Adrenal gland (tissue), 5 donors: ENCODE results near the gene TMEM89.

Experiments
- POLR2A ChIP-seq, 2 donors: fragments of 450-650 bp; IDR thresholded peaks; one replicate each; pipeline ENCODE4 v1.6.1; 2017; ENCODE audit warnings: antibody characterized with exemption in 2 of 2, mild to moderate bottlenecking in 2 of 2, moderate library complexity in 1 of 2
- TF ChIP-seq, protein P1 (sequence below), 6 experiments: fragments of 450-650 bp in 4 of 6; fragments of 200-600 bp in 2 of 6; sonication (generic) in 1 of 6; IDR thresholded peaks; 1 replicate in 5 of 6; 2 replicates in 1 of 6; pipeline versions ENCODE4 v1.5.1 to v1.8.0; 2016 to 2021; ENCODE audit warnings: antibody characterized with exemption in 6 of 6, mild to moderate bottlenecking in 2 of 6, moderate library complexity in 1 of 6
- donor health status: DM: no; HTN: no; CAD: no.

DNA sequence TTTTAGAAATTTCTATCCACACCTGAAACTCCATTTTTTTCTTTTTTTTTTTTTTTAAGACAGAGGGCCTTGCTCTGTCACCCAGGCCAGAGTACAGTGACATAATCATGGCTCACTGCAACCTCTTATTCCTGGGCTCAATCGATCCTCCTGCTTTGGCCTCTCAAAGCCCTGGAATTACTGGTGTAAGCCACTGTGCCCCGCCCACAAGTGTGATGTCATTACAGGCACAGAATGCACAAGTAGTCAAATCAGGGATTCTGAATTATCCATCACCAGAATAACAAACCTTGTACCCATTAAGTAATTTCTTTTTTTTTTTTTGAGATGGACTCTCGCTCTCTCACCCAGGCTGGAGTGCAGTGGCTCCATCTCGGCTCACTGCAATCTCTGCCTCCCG is 14.1 kb downstream of the TMEM89 start:
- TF ChIP-seq, protein P1, sequence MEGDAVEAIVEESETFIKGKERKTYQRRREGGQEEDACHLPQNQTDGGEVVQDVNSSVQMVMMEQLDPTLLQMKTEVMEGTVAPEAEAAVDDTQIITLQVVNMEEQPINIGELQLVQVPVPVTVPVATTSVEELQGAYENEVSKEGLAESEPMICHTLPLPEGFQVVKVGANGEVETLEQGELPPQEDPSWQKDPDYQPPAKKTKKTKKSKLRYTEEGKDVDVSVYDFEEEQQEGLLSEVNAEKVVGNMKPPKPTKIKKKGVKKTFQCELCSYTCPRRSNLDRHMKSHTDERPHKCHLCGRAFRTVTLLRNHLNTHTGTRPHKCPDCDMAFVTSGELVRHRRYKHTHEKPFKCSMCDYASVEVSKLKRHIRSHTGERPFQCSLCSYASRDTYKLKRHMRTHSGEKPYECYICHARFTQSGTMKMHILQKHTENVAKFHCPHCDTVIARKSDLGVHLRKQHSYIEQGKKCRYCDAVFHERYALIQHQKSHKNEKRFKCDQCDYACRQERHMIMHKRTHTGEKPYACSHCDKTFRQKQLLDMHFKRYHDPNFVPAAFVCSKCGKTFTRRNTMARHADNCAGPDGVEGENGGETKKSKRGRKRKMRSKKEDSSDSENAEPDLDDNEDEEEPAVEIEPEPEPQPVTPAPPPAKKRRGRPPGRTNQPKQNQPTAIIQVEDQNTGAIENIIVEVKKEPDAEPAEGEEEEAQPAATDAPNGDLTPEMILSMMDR (IDR thresholded peaks at IDR 0.05) = no peak
- TF ChIP-seq POLR2A (IDR thresholded peaks at IDR 0.05) = no peak
